ENCODE data around the gene GHRHR. TPM values are rescaled to one million over a fixed set of nuclear protein-coding genes. Genes with fewer than 3 reads are reported as not detected.

Gene GHRHR
- total and polyA plus RNA-seq, 11 donors, result not detected

- H3K4me3 ChIP-seq, result no peak overlapping the region
- H3K27ac ChIP-seq, result peak overlapping the region; percentile 70 to 94 (median 83)
- 64 to 73% (median 70%) methylated on average over 10 to 19 of the region's 19 CpGs for WGBS, 4 donors
- TF ChIP-seq POLR2A (IDR thresholded peaks at IDR 0.05), result no peak
- TF ChIP-seq, protein P1, sequence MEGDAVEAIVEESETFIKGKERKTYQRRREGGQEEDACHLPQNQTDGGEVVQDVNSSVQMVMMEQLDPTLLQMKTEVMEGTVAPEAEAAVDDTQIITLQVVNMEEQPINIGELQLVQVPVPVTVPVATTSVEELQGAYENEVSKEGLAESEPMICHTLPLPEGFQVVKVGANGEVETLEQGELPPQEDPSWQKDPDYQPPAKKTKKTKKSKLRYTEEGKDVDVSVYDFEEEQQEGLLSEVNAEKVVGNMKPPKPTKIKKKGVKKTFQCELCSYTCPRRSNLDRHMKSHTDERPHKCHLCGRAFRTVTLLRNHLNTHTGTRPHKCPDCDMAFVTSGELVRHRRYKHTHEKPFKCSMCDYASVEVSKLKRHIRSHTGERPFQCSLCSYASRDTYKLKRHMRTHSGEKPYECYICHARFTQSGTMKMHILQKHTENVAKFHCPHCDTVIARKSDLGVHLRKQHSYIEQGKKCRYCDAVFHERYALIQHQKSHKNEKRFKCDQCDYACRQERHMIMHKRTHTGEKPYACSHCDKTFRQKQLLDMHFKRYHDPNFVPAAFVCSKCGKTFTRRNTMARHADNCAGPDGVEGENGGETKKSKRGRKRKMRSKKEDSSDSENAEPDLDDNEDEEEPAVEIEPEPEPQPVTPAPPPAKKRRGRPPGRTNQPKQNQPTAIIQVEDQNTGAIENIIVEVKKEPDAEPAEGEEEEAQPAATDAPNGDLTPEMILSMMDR (IDR thresholded peaks at IDR 0.05), result no peak
- H3K4me1 ChIP-seq, result peaks cover 16 to 84% (median 55%) of the 10 kb centered on the region in 12 donors
- peaks cover 0 to 5% (median 0%) of the 10 kb centered on the region in 12 donors for H3K9me3 ChIP-seq
- ATAC-seq (peak in 1 of 4 donors; percentile 0), DNase-seq (peak; percentile 20 to 62 (median 29))
- intact Hi-C loops (cut with DNase I), result no loop called here
- peaks cover 0 to 45% (median 35%) of the 10 kb centered on the region in 9 donors for H3K36me3 ChIP-seq
- no peaks in the 10 kb centered on the region for H3K27me3 ChIP-seq
Measured at GRCh38 chr7:30921540-30922401, 42.0 kb upstream of the GHRHR start.

DNA sequence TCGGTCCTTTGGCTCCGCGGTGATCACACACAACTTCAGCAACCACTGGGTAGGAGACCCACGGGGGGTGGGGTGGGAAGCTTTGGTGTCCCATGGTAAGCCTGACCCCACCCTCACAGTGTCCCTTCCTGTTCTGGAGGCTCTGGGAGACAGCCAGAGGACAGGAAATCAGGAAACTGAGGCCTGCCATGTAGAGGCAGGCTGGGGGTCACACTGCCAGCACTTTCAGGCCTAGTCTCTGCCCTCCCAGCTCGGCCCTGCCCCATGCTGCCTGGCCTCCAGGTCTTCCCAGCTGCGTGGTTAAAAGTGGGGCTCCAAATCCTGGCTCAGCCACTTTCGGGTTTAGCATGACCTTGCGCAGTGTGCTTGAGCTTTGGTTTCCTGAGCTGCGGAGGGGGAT lies 41.2 kb upstream of the GHRHR start:
- H3K4me3 ChIP-seq, result no peak overlapping the region
- TF ChIP-seq, protein P1 (IDR thresholded peaks at IDR 0.05), result no peak
- no peak for TF ChIP-seq POLR2A (IDR thresholded peaks at IDR 0.05)
- WGBS, 4 donors, result 80 to 89% (median 86%) methylated on average over 9 of the region's 9 CpGs
- intact Hi-C loops (cut with DNase I), result no loop called here
- H3K27ac ChIP-seq, result peak overlapping the region in 11 of 12 donors; percentile 9 to 94 (median 80)
- no peak for ATAC-seq
- H3K27me3 ChIP-seq, result no peaks in the 10 kb centered on the region
- H3K9me3 ChIP-seq, result peaks cover 0 to 13% (median 0%) of the 10 kb centered on the region in 12 donors
- H3K36me3 ChIP-seq, result peaks cover 0 to 45% (median 35%) of the 10 kb centered on the region in 9 donors
- peaks cover 16 to 76% (median 50%) of the 10 kb centered on the region in 12 donors for H3K4me1 ChIP-seq
- DNase-seq, result peak; percentile 10 to 55 (median 18)

DNA sequence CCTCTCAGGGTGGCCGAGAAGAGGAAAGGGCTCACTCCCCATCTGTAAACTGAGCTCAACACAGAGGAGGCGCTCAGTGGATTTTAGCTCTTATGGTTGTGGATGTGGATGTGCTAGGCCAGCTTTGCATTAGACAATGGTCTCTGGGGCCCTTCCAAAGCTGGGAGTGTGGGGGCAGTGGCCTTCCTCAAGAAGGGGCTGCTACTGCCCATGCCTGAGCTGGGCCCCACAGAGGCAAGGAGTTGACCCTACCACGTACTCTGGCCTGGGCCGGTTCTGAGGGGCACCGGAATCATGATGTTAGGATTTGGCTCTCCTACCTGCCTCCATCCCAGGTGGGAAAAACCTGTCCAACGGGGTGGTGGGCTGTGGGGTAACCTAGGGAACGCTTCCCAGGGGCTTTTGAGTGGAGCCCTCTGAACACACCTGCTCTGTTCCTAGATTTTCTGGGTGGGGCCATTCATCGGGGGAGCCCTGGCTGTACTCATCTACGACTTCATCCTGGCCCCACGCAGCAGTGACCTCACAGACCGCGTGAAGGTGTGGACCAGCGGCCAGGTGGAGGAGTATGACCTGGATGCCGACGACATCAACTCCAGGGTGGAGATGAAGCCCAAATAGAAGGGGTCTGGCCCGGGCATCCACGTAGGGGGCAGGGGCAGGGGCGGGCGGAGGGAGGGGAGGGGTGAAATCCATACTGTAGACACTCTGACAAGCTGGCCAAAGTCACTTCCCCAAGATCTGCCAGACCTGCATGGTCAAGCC lies 40.6 kb upstream of the GHRHR start:
- peaks cover 0 to 13% (median 0%) of the 10 kb centered on the region in 12 donors for H3K9me3 ChIP-seq
- no peak overlapping the region for H3K4me3 ChIP-seq
- peaks cover 16 to 70% (median 44%) of the 10 kb centered on the region in 12 donors for H3K4me1 ChIP-seq
- intact Hi-C loops (cut with DNase I), result no loop called here
- H3K27ac ChIP-seq, result peak overlapping the region in 9 of 12 donors; percentile 9 to 94 (median 81)
- H3K27me3 ChIP-seq, result no peaks in the 10 kb centered on the region
- DNase-seq, result peak in 4 of 5 donors; percentile 5 to 46 (median 20)
- ATAC-seq, result no peak
- no peak for TF ChIP-seq POLR2A (IDR thresholded peaks at IDR 0.05)
- TF ChIP-seq, protein P1 (IDR thresholded peaks at IDR 0.05), result no peak
- peaks cover 0 to 45% (median 35%) of the 10 kb centered on the region in 9 donors for H3K36me3 ChIP-seq
- WGBS, 4 donors, result 90 to 94% (median 93%) methylated on average over 15 to 19 of the region's 19 CpGs

All from heart left ventricle (tissue), 16 donors.